Measurements from ENCODE around the gene FYN.
"Not testable (repeated sequence)": the region's sequence is repeated elsewhere in the genome, so short reads cannot be mapped to it uniquely, and the experiment has no call there.

The FYN gene

GRCh38 chr6:111685058-111685457 is 188.2 kb downstream of the FYN start:
- TF ChIP-seq ZFX (IDR thresholded peaks at IDR 0.05) (no peak), CTCF (conservative IDR thresholded peaks at IDR 0.05) (no peak)
- no peak overlapping the region for H3K27ac ChIP-seq

GRCh38 chr6:111683749-111684267 is 189.4 kb downstream of the FYN start:
- no peak overlapping the region for H3K27ac ChIP-seq
- TF ChIP-seq ZFX (IDR thresholded peaks at IDR 0.05) (no peak), CTCF (conservative IDR thresholded peaks at IDR 0.05) (no peak)

- TF ChIP-seq ZFX (IDR thresholded peaks at IDR 0.05) (no peak), CTCF (conservative IDR thresholded peaks at IDR 0.05) (no peak)
Measured at GRCh38 chr6:111683157-111683556, 190.1 kb downstream of the FYN start.

GRCh38 chr6:111681860-111682259 is 191.4 kb downstream of the FYN start:
- H3K27ac ChIP-seq: no peak overlapping the region
- no peak for TF ChIP-seq CTCF (conservative IDR thresholded peaks at IDR 0.05)
- no peak for TF ChIP-seq ZFX (IDR thresholded peaks at IDR 0.05)

More at GRCh38 chr6:111683157-111683556, 190.1 kb downstream of the FYN start:
- no peak overlapping the region for H3K27ac ChIP-seq

- not testable (repeated sequence) for H3K27ac ChIP-seq
Measured at GRCh38 chr6:111680811-111681609, 192.2 kb downstream of the FYN start.

- no peak for TF ChIP-seq CTCF (conservative IDR thresholded peaks at IDR 0.05)
- H3K27ac ChIP-seq: no peak overlapping the region
Measured at GRCh38 chr6:111680015-111680712, 193.1 kb downstream of the FYN start.

GRCh38 chr6:111679126-111679858 is 194.0 kb downstream of the FYN start:
- H3K27ac ChIP-seq: no peak overlapping the region
- TF ChIP-seq ZFX (IDR thresholded peaks at IDR 0.05) (no peak), CTCF (conservative IDR thresholded peaks at IDR 0.05) (no peak)

Measured in C4-2B (cell line).